GM12875 (cell line): Measurements from ENCODE around the gene MAD2L2.

Source experiments
- H3K4me3 ChIP-seq: one replicate; pipeline ENCODE4 v1.5.1; 2011; ENCODE audit warnings: low read depth, low read length, control low read depth
- CTCF ChIP-seq: IDR thresholded peaks from 2 replicates; pipeline ENCODE4 v1.5.1; 2011; ENCODE audit warnings: low read depth, mild to moderate bottlenecking, control low read depth, inconsistent platforms, low read length, moderate library complexity, borderline replicate concordance; ENCODE audit not compliant: insufficient read depth

The MAD2L2 gene

GRCh38 chr1:11704691-11705475 is 23.9 kb upstream of the MAD2L2 start:
- H3K4me3 ChIP-seq = no peak overlapping the region
- no peak for TF ChIP-seq CTCF

- no peak overlapping the region for H3K4me3 ChIP-seq
- TF ChIP-seq CTCF = no peak
Observed at GRCh38 chr1:11704194-11704529, 23.2 kb upstream of the MAD2L2 start.

DNA sequence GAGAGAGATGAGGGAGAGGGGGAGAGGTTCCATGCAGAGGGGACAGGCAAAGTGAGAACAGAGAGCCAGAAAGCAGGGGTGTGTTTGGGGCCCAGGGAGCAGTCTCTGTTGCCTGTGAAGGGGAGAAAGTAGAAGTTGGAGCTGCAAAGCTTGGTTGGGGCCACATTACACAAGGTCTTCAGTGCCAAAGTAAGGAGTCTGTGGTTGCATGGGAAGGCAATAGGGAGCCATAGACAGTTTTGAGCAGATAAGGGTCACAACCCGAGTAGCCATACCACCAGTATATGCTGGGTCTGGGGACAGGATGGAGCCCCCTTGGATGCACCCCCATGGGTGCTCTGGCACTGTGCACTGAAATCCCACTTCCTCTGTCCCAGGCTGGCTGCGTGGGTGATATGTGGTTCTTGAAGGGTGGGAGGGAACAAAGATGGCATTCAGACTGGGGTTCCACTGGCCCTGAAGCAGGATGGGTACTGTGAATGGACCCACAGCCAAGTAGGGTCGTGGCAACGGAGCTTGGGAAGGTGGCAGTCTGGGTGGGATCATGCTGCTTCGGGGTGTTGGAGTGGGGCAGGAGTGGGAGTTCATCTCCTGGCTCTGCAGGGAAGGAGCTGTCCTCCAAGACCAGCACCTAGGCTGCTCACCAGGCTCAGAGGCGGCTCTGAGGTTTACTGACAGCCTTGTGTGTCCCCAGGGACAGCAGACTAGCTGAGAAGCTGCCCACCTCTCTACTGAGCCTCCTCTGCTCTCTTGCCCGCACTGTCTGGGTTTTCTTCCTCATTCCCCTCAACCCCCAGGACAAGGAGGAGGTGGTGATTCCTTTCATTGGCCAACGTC is 22.6 kb upstream of the MAD2L2 start:
- TF ChIP-seq CTCF = no peak
- no peak overlapping the region for H3K4me3 ChIP-seq

DNA sequence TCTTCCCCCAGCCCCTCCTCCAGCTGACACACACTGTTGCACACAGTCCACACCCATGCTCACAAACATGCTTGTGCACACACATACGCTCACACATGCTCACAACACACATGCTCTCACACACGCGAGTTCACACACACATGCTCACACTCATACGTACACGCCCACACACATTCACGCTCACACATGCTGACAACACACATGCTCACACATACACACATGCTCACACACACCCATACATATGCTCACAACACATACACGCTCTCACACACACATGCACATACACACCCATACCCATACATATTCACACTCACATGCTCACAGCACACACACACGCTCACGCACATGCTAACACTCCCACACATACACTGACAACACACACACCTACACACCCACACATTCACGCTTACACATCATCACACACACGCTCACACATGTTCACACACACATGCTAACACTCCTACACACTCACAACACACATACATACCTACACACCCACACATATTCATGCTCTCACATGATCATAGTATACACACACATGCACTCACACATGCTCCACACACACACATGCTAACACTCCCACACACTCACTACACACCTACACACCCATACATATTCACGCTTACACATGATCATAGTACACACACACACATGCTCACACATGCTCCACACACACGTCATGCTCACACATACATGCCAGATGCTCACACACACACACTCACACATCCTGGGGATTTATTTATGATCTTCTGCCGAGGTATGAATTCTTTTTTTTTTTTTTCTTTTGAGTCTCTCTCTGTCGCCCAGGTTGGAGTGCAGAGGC is 21.2 kb upstream of the MAD2L2 start:
- no peak for TF ChIP-seq CTCF
- no peak overlapping the region for H3K4me3 ChIP-seq

- no peak overlapping the region for H3K4me3 ChIP-seq
- TF ChIP-seq CTCF = no peak
Observed at GRCh38 chr1:11701551-11701961, 20.6 kb upstream of the MAD2L2 start.

GRCh38 chr1:11700601-11701467 is 19.9 kb upstream of the MAD2L2 start:
- no peak overlapping the region for H3K4me3 ChIP-seq
- TF ChIP-seq CTCF = no peak
